IPS-11a (cell line): ENCODE measurements around the gene SPTAN1.
"Not testable (repeated sequence)": the region's sequence is repeated elsewhere in the genome, so short reads cannot be mapped to it uniquely, and the experiment has no call there.

Experiments used
- H3K4me3 ChIP-seq: one replicate; pipeline ENCODE4 v1.5.1; 2013; ENCODE audit warnings: low read depth, low read length, control low read depth

SPTAN1 gene

GRCh38 chr9:128552153-128552743, at the start of gene SPTAN1:
Gene SPTAN1, plus strand, starts transcription at chr9:128552587. Its CDS starts 14,154 bp downstream, at chr9:128566741.
- H3K4me3 ChIP-seq: peak within 1 kb of the TSS; percentile 85

GRCh38 chr9:128503415-128503825, 49.0 kb upstream of the SPTAN1 start:
- H3K4me3 ChIP-seq: not testable (repeated sequence)

GRCh38 chr9:128503870-128504269, 48.5 kb upstream of the SPTAN1 start:
- no peak overlapping the region for H3K4me3 ChIP-seq

- peak within 1 kb of the TSS; percentile 75 for H3K4me3 ChIP-seq
These were observed 47.6 kb upstream of the SPTAN1 start, which contains the start of gene GLE1 for GRCh38 chr9:128504485-128505413. Gene GLE1, plus strand, starts transcription at chr9:128504719. Its CDS starts 87 bp downstream, at chr9:128504806.

- H3K4me3 ChIP-seq: peak overlapping the region; percentile 75
These were observed 47.0 kb upstream of the SPTAN1 start for GRCh38 chr9:128505414-128505765.

GRCh38 chr9:128505906-128506305, 46.5 kb upstream of the SPTAN1 start:
- H3K4me3 ChIP-seq: not testable (repeated sequence)

- H3K4me3 ChIP-seq: no peak overlapping the region
These were observed 39.6 kb upstream of the SPTAN1 start for GRCh38 chr9:128512820-128513219.

- no peak overlapping the region for H3K4me3 ChIP-seq
These were observed 30.4 kb upstream of the SPTAN1 start for GRCh38 chr9:128521956-128522355.

- H3K4me3 ChIP-seq: no peak overlapping the region
These were observed 29.0 kb upstream of the SPTAN1 start for GRCh38 chr9:128523199-128523925.

- H3K4me3 ChIP-seq: no peak overlapping the region
These were observed 25.7 kb upstream of the SPTAN1 start for GRCh38 chr9:128526720-128527119.

GRCh38 chr9:128528445-128529160, 23.8 kb upstream of the SPTAN1 start:
- no peak overlapping the region for H3K4me3 ChIP-seq

GRCh38 chr9:128529191-128529590, 23.2 kb upstream of the SPTAN1 start:
- no peak overlapping the region for H3K4me3 ChIP-seq

GRCh38 chr9:128532581-128532980, 19.8 kb upstream of the SPTAN1 start:
- H3K4me3 ChIP-seq: no peak overlapping the region

GRCh38 chr9:128540634-128541360, 11.6 kb upstream of the SPTAN1 start:
- no peak overlapping the region for H3K4me3 ChIP-seq

- H3K4me3 ChIP-seq: no peak overlapping the region
These were observed 5.9 kb upstream of the SPTAN1 start for GRCh38 chr9:128546504-128546903.

- H3K4me3 ChIP-seq: no peak overlapping the region
These were observed 3.5 kb upstream of the SPTAN1 start for GRCh38 chr9:128548876-128549275.

- H3K4me3 ChIP-seq: no peak overlapping the region
These were observed 2.2 kb upstream of the SPTAN1 start for GRCh38 chr9:128550226-128550625.

- H3K4me3 ChIP-seq: peak overlapping the region; percentile 57
These were observed 1.4 kb upstream of the SPTAN1 start for GRCh38 chr9:128550770-128551656.

GRCh38 chr9:128551657-128552152, 682 bp upstream of the SPTAN1 start:
- peak overlapping the region; percentile 57 for H3K4me3 ChIP-seq
